Muscle layer of duodenum (tissue), 2 donors: Measurements from ENCODE around the gene PRKCI.

Source experiments
- H3K27ac ChIP-seq: one replicate; pipeline ENCODE4 v1.7.0; 2013; ENCODE audit warnings: mild to moderate bottlenecking, low read length
- H3K27me3 ChIP-seq: one replicate; pipeline ENCODE4 v1.7.0; 2013; ENCODE audit warnings: low read depth, mild to moderate bottlenecking, control low read depth, low read length
- H3K36me3 ChIP-seq, 2 donors: one replicate each; pipeline ENCODE4 v1.7.0; 2013; ENCODE audit warnings: low read length in 2 of 2, control low read depth in 1 of 2, mild to moderate bottlenecking in 1 of 2; ENCODE audit not compliant: insufficient read depth in 2 of 2, control insufficient read depth in 1 of 2
- H3K4me1 ChIP-seq, 2 donors: one replicate each; pipeline ENCODE4 v1.7.0; 2013; ENCODE audit warnings: low read length in 2 of 2, mild to moderate bottlenecking in 2 of 2, control low read depth in 1 of 2, moderate library complexity in 1 of 2; ENCODE audit not compliant: insufficient read depth in 2 of 2, control insufficient read depth in 1 of 2
- H3K4me3 ChIP-seq, 2 donors: one replicate each; pipeline ENCODE4 v1.7.0; 2013; ENCODE audit warnings: low read length in 2 of 2, low read depth in 1 of 2, mild to moderate bottlenecking in 1 of 2
- H3K9me3 ChIP-seq, 2 donors: one replicate each; pipeline ENCODE4 v1.7.0; 2013; ENCODE audit warnings: low read length in 2 of 2, control low read depth in 1 of 2, mild to moderate bottlenecking in 1 of 2; ENCODE audit not compliant: control insufficient read depth in 1 of 2
- donor health status: healthy.

PRKCI gene

GRCh38 chr3:170350515-170351413, 128.5 kb downstream of the PRKCI start:
- H3K27me3 ChIP-seq = no peaks in the 10 kb centered on the region
- no peaks in the 10 kb centered on the region for H3K36me3 ChIP-seq
- no peaks in the 10 kb centered on the region for H3K9me3 ChIP-seq
- H3K4me1 ChIP-seq = no peaks in the 10 kb centered on the region
- no peak overlapping the region for H3K27ac ChIP-seq
- no peak overlapping the region for H3K4me3 ChIP-seq

- Histone ChIP-seq H3K4me3 (no peak overlapping the region), H3K9me3 (no peaks in the 10 kb centered on the region), H3K27ac (no peak overlapping the region), H3K36me3 (peaks cover 0 to 5% of the 10 kb centered on the region in 2 donors), H3K27me3 (no peaks in the 10 kb centered on the region), H3K4me1 (no peaks in the 10 kb centered on the region)
These were observed 130.7 kb downstream of the PRKCI start for GRCh38 chr3:170352936-170353335.

- no peak overlapping the region for H3K4me3 ChIP-seq
- H3K9me3 ChIP-seq = no peaks in the 10 kb centered on the region
- H3K36me3 ChIP-seq = peaks cover 0 to 10% of the 10 kb centered on the region in 2 donors
- H3K27me3 ChIP-seq = no peaks in the 10 kb centered on the region
- H3K4me1 ChIP-seq = no peaks in the 10 kb centered on the region
- H3K27ac ChIP-seq = no peak overlapping the region
These were observed 131.3 kb downstream of the PRKCI start for GRCh38 chr3:170353485-170353884.

GRCh38 chr3:170354760-170355159, 132.5 kb downstream of the PRKCI start:
- Histone ChIP-seq H3K4me3 (no peak overlapping the region), H3K4me1 (peaks cover 0 to 4% of the 10 kb centered on the region in 2 donors), H3K9me3 (no peaks in the 10 kb centered on the region), H3K27ac (no peak overlapping the region), H3K27me3 (no peaks in the 10 kb centered on the region), H3K36me3 (peaks cover 0 to 10% of the 10 kb centered on the region in 2 donors)
